HG02970 (cell line): ENCODE results near the gene PLEKHG3.

Experiments
- ATAC-seq: cut with Tn5 transposase; IDR thresholded peaks from one replicate; pipeline ENCODE4 v1.9.1; 2021; ENCODE audit warnings: mild to moderate bottlenecking, moderate library complexity, moderate number of reproducible peaks; ENCODE audit not compliant: unreplicated experiment, low FRiP score

The PLEKHG3 gene

DNA sequence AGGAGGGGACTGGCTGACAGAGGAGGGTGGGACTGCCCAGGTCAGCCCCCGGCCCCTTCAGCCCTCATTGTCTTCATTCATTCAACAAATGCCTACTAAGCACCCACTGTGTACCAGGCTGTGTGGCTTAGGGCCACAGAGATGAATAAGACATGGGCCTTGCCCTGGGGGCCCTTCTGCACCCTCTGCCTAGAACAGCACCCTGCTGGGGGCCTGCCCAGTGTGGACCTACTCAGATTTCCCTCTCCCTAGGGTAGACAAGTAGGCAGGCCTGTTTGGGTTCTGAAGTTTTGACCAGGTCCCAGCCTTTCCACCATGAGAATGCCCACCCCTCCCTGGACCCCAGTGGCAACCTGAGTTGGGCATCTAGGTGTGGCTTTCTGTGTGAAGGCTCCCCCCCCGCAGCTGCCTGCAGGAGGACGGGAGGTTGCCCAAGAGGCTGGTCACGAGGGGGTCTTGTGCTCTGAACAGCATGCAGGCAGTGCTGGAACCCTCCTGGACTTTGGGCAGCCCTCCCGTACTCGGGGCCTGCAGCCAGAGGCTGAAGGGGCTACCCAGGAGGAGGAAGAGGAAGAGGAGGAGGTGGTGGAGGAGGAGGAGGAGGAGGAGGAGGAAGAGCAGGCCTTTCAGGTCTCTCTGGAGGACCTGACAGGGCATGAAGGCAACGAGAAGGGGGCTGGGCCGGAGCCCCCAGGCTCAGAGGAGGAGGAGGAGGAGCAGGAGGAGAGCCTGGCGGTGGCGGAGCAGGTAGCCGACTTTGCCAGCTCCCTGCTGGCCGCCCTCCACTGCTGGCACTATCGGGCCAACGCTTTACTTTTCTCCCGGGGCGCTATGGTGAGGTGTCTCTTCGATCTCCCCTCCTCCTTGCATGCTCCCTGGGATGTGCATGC, 33.4 kb downstream of the PLEKHG3 start:
- no peak for ATAC-seq

GRCh38 chr14:64738281-64738804, 34.1 kb downstream of the PLEKHG3 start:
- ATAC-seq: no peak

DNA sequence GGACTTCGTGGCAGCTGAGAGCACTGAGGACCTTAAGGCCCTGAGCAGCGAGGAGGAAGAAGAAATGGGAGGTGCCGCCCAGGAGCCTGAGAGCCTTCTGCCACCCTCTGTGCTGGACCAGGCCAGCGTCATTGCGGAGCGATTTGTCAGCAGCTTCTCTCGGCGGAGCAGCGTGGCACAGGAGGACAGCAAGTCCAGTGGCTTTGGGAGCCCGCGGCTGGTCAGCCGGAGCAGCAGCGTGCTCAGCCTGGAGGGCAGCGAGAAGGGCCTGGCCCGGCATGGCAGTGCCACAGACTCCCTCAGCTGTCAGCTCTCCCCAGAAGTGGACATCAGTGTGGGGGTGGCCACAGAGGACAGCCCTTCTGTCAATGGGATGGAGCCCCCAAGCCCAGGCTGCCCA, 37.0 kb downstream of the PLEKHG3 start:
- no peak for ATAC-seq

- no peak for ATAC-seq
These were observed 37.7 kb downstream of the PLEKHG3 start for GRCh38 chr14:64741961-64742360.

DNA sequence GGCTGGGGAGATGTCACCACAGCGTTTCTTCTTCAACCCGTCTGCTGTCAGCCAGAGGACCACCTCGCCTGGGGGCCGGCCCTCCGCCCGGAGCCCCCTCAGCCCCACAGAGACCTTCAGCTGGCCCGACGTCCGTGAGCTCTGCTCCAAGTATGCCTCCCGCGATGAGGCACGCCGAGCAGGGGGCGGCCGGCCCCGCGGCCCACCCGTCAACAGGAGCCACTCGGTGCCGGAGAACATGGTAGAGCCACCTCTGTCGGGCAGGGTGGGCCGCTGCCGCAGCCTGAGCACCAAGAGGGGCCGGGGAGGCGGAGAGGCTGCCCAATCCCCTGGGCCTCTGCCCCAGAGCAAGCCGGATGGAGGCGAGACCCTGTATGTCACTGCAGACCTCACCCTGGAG, 38.8 kb downstream of the PLEKHG3 start:
- ATAC-seq: no peak

GRCh38 chr14:64745511-64746091, 41.4 kb downstream of the PLEKHG3 start:
- ATAC-seq: no peak

DNA sequence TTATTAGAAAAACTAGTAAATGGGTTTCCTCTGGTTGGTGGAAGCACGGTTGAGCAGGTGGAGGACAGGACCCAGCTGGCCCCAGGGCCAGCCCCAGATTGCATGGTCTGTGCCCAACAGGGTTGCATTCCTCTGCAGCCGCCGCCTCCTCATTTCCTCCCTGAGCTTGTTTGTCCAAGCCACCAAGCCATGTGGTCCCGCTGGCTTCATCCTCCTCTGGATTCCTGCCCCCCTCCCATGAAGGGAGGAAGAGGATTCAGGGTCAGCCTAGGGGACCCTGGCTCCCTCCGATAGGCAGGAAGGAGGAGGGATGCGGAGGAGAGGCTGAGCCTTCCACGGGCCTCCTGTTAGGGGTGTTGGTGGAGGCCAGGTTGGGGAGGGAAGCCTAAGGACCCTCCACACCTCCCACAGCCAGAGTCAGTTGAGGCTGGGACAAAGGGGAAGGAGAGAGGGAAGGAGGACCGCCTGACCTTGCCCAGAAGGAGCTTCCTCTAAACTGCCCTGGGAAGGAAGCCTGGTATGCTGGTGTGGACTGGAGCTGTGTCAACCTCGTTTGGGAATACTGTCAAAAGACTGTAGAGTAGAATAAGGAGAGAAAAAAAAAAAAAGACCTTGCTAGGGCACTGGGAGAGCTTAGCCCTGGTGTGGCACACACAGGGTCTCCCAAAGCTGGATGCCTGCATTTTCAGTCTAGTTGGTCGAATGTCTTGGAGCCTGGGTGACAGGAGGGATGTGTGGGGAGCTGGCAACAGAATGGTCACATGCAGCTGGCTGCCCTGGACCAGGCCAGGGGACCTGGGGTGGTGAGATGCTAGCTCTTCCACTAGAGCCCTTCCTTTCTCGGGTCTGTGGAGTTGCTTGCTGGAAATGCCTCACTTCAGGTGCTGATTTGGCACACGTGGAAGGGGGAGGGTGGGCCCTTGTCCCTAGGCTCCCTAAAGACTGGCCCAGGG, 42.4 kb downstream of the PLEKHG3 start:
- ATAC-seq: no peak

DNA sequence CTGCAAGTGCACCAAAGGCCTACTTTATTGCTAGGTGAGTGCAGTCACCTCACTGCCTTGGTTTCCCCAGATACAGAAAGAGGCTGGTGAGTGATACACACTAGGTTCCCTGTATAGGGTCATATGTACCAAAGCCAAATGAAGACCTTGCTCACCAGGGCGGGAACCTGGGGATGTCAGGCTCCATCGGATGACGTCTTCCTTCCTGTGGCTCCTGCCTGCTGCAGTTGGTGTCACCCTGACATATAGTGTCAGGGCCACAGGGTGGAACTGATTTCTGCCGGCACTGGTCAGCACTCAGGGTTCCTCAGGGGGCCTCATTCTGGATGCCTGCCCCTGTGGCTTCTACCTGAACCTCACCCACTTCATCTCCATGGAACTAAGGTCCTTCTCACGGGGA, 43.1 kb downstream of the PLEKHG3 start:
- ATAC-seq: no peak

DNA sequence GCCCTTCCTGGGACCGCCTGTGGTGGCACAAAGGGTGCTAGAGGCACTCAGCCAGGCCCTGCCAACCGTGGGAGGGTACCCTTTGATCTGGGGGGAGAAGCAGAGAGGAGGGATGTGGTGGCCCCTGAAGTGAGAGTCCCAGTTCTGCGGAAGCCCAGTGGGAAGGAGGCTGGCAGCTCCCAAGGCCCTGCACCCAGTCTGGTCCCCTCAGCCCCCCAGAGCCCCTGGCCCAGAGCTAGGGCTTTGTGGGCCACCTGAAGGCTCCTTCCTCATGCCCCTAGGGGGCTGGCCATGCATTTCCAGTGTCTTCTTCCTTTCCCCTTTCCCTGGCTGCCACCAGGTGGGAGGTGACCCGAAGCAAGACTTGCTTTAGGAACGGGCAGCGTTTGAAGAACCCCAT, 44.3 kb downstream of the PLEKHG3 start:
- ATAC-seq: no peak

- ATAC-seq: no peak
These were observed 44.9 kb downstream of the PLEKHG3 start for GRCh38 chr14:64748995-64749714.

DNA sequence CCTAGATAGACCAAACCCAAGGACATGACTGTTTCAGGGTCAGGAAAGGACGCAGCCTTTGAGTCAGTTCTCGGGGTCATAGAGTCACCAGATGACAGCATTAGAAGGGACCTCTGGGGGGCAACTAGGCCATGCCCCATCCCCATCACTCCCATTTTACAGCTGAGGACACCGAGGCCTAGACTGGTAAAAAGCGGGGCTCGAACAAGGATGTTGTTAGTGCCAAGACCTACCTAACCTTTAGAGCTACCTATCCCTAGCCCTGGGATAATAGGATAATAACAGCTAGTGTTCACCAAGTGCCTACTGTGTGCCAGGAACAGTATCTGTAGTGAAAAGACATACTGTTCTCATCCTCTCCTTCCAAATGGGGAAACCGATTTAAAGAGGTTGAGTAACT, 48.7 kb downstream of the PLEKHG3 start:
- no peak for ATAC-seq

GRCh38 chr14:64753374-64753773, 49.1 kb downstream of the PLEKHG3 start:
- no peak for ATAC-seq

DNA sequence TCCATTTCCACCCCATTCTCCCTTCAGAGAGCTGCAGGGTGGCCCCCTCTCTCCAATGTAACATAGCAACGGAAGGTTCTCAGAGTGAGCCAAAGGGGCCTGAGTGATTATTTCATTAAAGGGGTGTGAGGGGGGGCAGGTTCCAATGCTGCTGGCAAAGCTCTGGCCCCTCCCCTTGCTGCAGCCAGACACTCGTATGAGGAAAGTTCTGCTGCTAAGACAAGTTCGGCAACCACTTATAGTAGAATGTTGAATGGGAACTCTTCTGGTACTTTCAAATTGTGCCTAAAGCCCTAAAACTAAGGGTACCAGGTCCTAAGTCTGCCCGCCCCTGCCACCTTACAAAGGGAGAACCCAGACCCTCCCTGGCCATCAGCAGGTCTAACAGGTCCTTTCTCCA, 49.8 kb downstream of the PLEKHG3 start:
- no peak for ATAC-seq

DNA sequence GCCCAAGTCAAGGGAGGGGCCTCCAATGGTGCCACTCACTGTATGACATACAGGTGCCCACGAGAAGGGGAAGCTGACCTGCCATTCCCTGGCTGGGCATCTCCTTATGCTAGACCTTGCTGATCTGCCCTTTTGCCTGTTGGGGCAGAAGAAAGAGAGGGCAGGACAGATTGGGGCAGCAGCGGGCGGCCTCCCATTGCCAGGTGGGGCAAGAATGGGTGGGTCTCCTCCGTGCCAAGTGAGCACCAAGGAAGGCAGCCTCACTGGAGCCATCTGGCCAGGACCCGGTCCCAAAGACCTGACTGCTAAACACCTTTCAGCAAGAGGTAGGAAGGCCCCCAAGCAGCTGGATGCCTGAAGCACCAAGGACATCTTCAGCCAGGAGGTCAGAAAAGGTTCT, 50.5 kb downstream of the PLEKHG3 start:
- ATAC-seq: no peak

DNA sequence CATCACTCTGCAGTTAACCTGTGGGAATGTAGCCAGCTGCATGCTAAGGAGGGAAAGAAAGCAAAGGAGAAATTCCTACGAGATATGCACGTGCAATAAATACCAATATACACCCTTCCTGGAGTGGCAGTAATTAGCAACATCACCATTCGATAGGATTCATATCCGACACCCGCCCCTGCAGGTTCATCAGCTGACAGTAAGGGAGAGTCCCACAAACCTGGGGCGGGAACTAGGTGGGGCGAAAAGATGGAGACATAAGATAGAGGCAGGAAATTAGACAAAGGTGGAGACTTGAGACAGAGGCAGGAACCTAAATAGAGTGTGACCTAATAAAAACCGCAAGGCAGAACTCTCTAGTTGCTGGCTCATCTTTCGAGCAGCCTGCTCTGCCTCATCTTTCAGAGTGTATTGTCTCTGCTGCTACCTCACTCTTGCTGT, 51.6 kb downstream of the PLEKHG3 start:
- no peak for ATAC-seq

GRCh38 chr14:64756712-64757111, 52.5 kb downstream of the PLEKHG3 start:
- ATAC-seq: no peak

DNA sequence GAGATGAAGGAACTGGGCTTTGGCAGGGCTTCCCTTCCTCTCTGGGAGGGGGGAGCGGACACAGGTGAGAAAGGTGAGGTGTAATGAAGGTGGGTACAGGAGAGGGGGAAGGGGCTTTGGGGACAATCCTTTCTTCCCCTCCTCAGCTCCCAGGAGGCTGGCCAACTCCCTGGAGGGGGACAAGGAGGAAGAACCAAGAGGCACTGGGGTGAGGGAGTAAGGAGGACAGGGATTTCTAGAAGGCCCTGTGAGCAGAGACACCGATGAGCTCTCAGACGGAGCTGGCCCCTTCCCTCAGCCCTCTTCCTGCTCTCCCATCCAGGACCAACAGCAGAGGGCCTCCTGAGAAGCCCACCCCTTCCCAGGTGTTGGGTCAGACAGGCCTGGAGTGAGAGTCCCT, 53.4 kb downstream of the PLEKHG3 start:
- ATAC-seq: no peak

DNA sequence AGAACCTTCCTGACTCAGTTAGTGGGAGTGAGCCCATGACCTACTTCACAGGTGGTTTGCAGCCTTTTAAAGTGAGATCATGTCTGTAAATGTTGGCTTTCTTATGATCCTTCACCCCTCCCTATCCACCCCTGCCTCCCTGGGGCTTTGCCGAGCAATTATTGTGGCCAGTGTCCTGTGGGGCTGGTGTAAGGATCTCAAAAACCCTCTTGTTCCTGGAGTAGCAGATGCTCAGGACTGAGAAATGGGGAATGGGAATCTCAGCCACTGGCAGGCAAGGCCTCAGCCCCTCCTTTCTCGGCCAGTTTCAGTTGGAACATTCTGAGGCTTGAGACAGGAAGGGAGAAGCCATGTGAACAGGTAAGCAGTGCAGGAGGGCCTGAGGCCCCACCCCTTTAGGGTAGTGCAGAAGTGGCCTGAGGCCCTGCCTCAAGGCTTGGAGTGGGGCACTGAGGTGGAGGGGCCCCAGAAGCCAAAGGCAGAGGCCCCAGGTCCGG, 53.8 kb downstream of the PLEKHG3 start:
- ATAC-seq: no peak

DNA sequence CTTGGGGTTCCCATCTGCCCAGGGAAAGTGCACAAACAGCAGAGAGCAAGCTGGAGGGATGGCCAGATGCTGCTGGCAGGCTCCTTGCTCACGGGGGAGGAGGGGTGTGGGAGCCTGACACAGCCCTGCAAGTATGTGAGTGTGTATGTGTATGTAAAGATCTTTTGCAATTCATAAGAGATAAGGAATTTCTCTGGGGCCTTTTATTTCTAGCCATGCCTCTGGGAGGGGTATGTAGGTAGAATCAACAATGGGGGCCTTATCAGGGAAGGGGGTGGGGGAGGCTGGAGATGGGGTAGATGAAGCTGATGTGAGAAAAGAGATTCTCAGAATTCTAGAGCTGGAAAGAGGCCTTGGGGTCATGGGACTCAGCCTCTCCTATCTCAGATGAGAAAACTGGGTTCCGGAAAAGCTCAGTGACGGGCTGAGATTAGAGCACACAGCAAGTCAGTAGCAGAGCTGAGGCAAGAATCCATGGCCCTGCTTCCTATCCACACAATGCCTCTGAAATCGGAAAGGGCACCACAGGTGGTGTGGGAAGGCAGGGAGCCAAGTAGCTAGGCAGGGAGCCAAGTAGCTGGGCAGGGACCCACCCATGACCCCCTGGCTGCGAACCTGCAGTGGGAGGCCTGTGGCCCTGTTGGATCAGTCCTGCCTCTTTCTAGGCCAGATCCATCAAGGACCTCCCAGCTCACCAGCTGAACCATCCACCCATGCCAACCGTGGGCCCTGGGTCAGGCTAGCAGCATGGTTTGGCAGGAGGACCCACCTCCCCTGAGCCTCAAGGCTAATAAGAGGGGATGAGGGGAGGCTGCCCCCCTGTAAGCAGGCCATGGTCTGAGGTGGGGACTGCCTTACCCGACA, 54.7 kb downstream of the PLEKHG3 start:
- ATAC-seq: no peak
